Testis (tissue), 2 donors: ENCODE data around the gene ATF7.

Experiments used
- POLR2A ChIP-seq: fragments of 450-650 bp; IDR thresholded peaks from one replicate; pipeline ENCODE4 v1.6.1; 2017; ENCODE audit warnings: antibody characterized with exemption, mild to moderate bottlenecking, moderate library complexity
- TF ChIP-seq, protein P1 (sequence below), 3 experiments: fragments of 450-650 bp in 2 of 3; fragments of 200-600 bp in 1 of 3; sonication (generic) in 1 of 3; IDR thresholded peaks; one replicate each; pipeline ENCODE4 v1.5.1; 2016 to 2019; ENCODE audit warnings: antibody characterized with exemption in 3 of 3, mild to moderate bottlenecking in 2 of 3, moderate library complexity in 1 of 3

DNA sequence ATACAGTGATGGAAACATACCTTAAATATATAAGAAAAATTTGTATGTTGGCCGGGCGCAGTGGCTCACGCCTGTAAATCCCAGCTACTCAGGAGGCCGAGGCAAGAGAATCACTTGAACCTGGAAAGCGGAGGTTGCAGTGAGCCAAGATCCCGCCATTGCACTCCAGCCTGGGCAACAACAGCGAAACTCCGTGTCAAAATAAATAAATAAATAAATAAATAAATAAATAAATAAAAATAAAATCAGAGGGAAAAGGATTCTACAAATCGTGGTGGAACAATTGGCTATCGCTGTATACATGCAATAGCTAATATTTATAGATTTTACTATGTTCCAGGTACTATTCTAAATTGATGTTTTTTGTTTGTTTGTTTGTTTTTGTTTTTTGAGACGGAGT is 1.7 kb upstream of the ATF7 start:
- TF ChIP-seq, protein P1, sequence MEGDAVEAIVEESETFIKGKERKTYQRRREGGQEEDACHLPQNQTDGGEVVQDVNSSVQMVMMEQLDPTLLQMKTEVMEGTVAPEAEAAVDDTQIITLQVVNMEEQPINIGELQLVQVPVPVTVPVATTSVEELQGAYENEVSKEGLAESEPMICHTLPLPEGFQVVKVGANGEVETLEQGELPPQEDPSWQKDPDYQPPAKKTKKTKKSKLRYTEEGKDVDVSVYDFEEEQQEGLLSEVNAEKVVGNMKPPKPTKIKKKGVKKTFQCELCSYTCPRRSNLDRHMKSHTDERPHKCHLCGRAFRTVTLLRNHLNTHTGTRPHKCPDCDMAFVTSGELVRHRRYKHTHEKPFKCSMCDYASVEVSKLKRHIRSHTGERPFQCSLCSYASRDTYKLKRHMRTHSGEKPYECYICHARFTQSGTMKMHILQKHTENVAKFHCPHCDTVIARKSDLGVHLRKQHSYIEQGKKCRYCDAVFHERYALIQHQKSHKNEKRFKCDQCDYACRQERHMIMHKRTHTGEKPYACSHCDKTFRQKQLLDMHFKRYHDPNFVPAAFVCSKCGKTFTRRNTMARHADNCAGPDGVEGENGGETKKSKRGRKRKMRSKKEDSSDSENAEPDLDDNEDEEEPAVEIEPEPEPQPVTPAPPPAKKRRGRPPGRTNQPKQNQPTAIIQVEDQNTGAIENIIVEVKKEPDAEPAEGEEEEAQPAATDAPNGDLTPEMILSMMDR (IDR thresholded peaks at IDR 0.05) = no peak
- TF ChIP-seq POLR2A = no peak
